Measurements from ENCODE around the gene HRH1.

GRCh38 chr3:11118181-11118682 is 36.1 kb upstream of the HRH1 start:
- TF ChIP-seq CTCF (IDR thresholded peaks at IDR 0.05; ENCODE audit: insufficient read depth, low read depth, low read length) (no peak), EZH2 (IDR thresholded peaks at IDR 0.05; ENCODE audit: insufficient read depth, low read length) (no peak)

Data from astrocyte (in vitro differentiated cells and primary cell).